Measurements from ENCODE around the gene ATXN7L3. TPM values are rescaled to one million over a fixed set of nuclear protein-coding genes. Genes with fewer than 3 reads are reported as not detected.

The ATXN7L3 gene
- total and polyA plus RNA-seq, 2 donors (not counting 3 experiments of a cell fraction or from before 2014, with no cell fraction given) = 61.3 to 82.5 TPM

GRCh38 chr17:44193326-44194084, 6.2 kb downstream of the ATXN7L3 start:
- intact Hi-C loops (cut with micrococcal nuclease) (no loop called here), dilution Hi-C loops (cut with MboI; ENCODE audit: extremely low pct_ligation_motif_present, low sequenced_read_pairs) (no loop called here)
- H3K9ac ChIP-seq (replicated peaks; ENCODE audit: extremely low read depth, insufficient read depth, low read length) = no peak overlapping the region
- peaks cover 13% of the 10 kb centered on the region for H3K4me1 ChIP-seq (ENCODE audit: control insufficient read depth, extremely low read depth, insufficient read depth, low read length)
- H3K36me3 ChIP-seq (ENCODE audit: control insufficient read depth in 2 of 2, extremely low read depth in 1 of 2, insufficient read depth in 2 of 2, low read length in 2 of 2) = peaks cover 11 to 48% of the 10 kb centered on the region in 2 experiments
- no peak for FAIRE-seq
- H4K20me1 ChIP-seq (replicated peaks; ENCODE audit: control insufficient read depth, extremely low read depth, insufficient read depth, low read length) = no peaks in the 10 kb centered on the region
- TF ChIP-seq POLR2A (IDR thresholded peaks at IDR 0.05; ENCODE audit: low read depth, low read length) (no peak), POLR2AphosphoS5 (IDR thresholded peaks at IDR 0.05; ENCODE audit: insufficient read depth, low read depth, low read length) (peak; percentile 21)
- H3K27ac ChIP-seq (ENCODE audit: insufficient read depth, low read depth, low read length) = no peak overlapping the region
- no TSS peak for BruUV-seq (replicated peaks)
- ChIA-PET POLR2A (no interaction called here), CTCF (interaction anchor here (1.4 to 1.6 kb wide), 2 partner anchors 157 to 249 kb away, joined by 3 to 5 read pairs; no protein-coding TSS in a partner anchor)
- no peak overlapping the region for H3K4me2 ChIP-seq (ENCODE audit: insufficient read depth, low read length)
- H3K79me2 ChIP-seq (ENCODE audit: control insufficient read depth, insufficient read depth, low read length) = peaks cover 19% of the 10 kb centered on the region
- DNase-seq (ENCODE audit: low read depth, low spot score) = no peak
- no peaks in the 10 kb centered on the region for H3K9me3 ChIP-seq (replicated peaks; ENCODE audit: control insufficient read depth, insufficient read depth, low read length)
- H3K4me3 ChIP-seq (replicated peaks in 1 of 3; ENCODE audit: insufficient read depth in 1 of 3, low read depth in 1 of 3, low read length in 3 of 3) = no peak overlapping the region
- no peak overlapping the region for H2AFZ ChIP-seq (ENCODE audit: low read depth, low read length)
- H3K27me3 ChIP-seq (ENCODE audit: control insufficient read depth in 2 of 2, insufficient read depth in 2 of 2, low read length in 2 of 2) = no peaks in the 10 kb centered on the region
- no peaks in the 10 kb centered on the region for H3K9me1 ChIP-seq (replicated peaks; ENCODE audit: control insufficient read depth, extremely low read depth, insufficient read depth, low read length)

- Histone ChIP-seq H3K9ac (replicated peaks; ENCODE audit: extremely low read depth, insufficient read depth, low read length) (no peak overlapping the region), H3K36me3 (ENCODE audit: control insufficient read depth in 2 of 2, extremely low read depth in 1 of 2, insufficient read depth in 2 of 2, low read length in 2 of 2) (peaks cover 11 to 48% of the 10 kb centered on the region in 2 experiments), H2AFZ (ENCODE audit: low read depth, low read length) (no peak overlapping the region), H3K4me2 (ENCODE audit: insufficient read depth, low read length) (no peak overlapping the region), H3K79me2 (ENCODE audit: control insufficient read depth, insufficient read depth, low read length) (peaks cover 16% of the 10 kb centered on the region), H3K9me1 (replicated peaks; ENCODE audit: control insufficient read depth, extremely low read depth, insufficient read depth, low read length) (no peaks in the 10 kb centered on the region), H3K4me1 (ENCODE audit: control insufficient read depth, extremely low read depth, insufficient read depth, low read length) (peaks cover 10% of the 10 kb centered on the region), H3K27me3 (ENCODE audit: control insufficient read depth in 2 of 2, insufficient read depth in 2 of 2, low read length in 2 of 2) (no peaks in the 10 kb centered on the region), H3K4me3 (replicated peaks in 1 of 3; ENCODE audit: insufficient read depth in 1 of 3, low read depth in 1 of 3, low read length in 3 of 3) (no peak overlapping the region), H3K9me3 (replicated peaks; ENCODE audit: control insufficient read depth, insufficient read depth, low read length) (no peaks in the 10 kb centered on the region), H4K20me1 (replicated peaks; ENCODE audit: control insufficient read depth, extremely low read depth, insufficient read depth, low read length) (no peaks in the 10 kb centered on the region), H3K27ac (ENCODE audit: insufficient read depth, low read depth, low read length) (no peak overlapping the region)
- TSS peak; percentile 6 for BruUV-seq (replicated peaks)
- no peak for DNase-seq (ENCODE audit: low read depth, low spot score)
- dilution Hi-C loops (cut with MboI; ENCODE audit: extremely low pct_ligation_motif_present, low sequenced_read_pairs) (no loop called here), intact Hi-C loops (cut with micrococcal nuclease) (no loop called here)
- CTCF ChIA-PET = interaction anchor here (1.0 kb wide), 1 partner anchor 11 kb away, joined by 3 read pairs; no protein-coding TSS in a partner anchor
- POLR2A ChIA-PET = no interaction called here
- FAIRE-seq = no peak
- TF ChIP-seq MAX (IDR thresholded peaks at IDR 0.05; ENCODE audit: insufficient read depth, insufficient read length) = no peak
Observed at GRCh38 chr17:44192750-44193149, 6.9 kb downstream of the ATXN7L3 start.

Data from endothelial cell of umbilical vein (primary cell).